ENCODE data around the gene DHX35. TPM values are rescaled to one million over a fixed set of nuclear protein-coding genes. Genes with fewer than 3 reads are reported as not detected.

Gene DHX35
- polyA plus RNA-seq, 3 donors, result 1.6 to 11.2 (median 2.7) TPM

DNA sequence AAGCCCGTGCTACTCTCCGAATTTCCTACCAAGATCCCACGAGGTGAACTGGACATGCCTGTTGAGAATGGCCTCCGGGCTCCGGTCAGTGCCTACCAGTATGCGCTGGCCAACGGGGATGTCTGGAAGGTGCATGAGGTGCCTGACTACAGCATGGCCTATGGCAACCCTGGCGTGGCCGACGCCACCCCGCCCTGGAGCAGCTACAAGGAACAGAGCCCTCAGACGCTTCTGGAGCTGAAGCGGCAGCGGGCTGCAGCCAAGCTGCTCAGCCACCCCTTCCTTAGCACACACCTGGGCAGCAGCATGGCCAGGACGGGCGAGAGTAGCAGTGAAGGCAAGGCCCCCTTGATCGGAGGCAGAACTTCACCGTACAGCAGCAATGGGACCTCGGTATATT lies 44.0 kb upstream of the DHX35 start:
- no peak overlapping the region for H3K9ac ChIP-seq (ENCODE audit: insufficient read depth, low read length, poor library complexity, severe bottlenecking)
- Mint-ChIP-seq H3K4me3 (no peak overlapping the region), H3K27ac (no peak overlapping the region), H3K36me3 (peaks cover 4 to 45% of the 10 kb centered on the region in 2 donors), H3K9me3 (no peaks in the 10 kb centered on the region), H3K4me1 (no peaks in the 10 kb centered on the region), H3K27me3 (ENCODE audit: low read depth in 3 of 3) (peaks cover 0 to 7% (median 4%) of the 10 kb centered on the region in 3 donors)
- peaks cover 2 to 46% of the 10 kb centered on the region in 2 donors for H3K36me3 ChIP-seq (replicated peaks in 1 of 2; ENCODE audit: control insufficient read depth in 1 of 2, insufficient read depth in 2 of 2, low read length in 2 of 2)
- no peak overlapping the region for H3K4me3 ChIP-seq (replicated peaks in 1 of 3; ENCODE audit: low read depth in 2 of 3, low read length in 3 of 3)
- H3K4me1 ChIP-seq (ENCODE audit: control insufficient read depth in 1 of 2, insufficient read depth in 2 of 2, low read length in 2 of 2), result no peaks in the 10 kb centered on the region
- H3K4me2 ChIP-seq (replicated peaks; ENCODE audit: extremely low read depth, low read length, poor library complexity, severe bottlenecking), result no peak overlapping the region
- 99% methylated on average over 15 of the region's 19 CpGs for WGBS (ENCODE audit: insufficient coverage)
- H3K79me2 ChIP-seq (ENCODE audit: insufficient read depth, low read length), result no peaks in the 10 kb centered on the region
- intact Hi-C loops (cut with micrococcal nuclease), result no loop called here
- H3K27ac ChIP-seq (ENCODE audit: low read depth in 1 of 2, low read length in 2 of 2), result no peak overlapping the region
- H3K9me3 ChIP-seq (replicated peaks in 1 of 2; ENCODE audit: control insufficient read depth in 1 of 2, insufficient read depth in 1 of 2, low read length in 2 of 2), result no peaks in the 10 kb centered on the region
- no peak overlapping the region for H2AFZ ChIP-seq (ENCODE audit: insufficient read depth, low read depth, low read length, poor library complexity, severe bottlenecking)
- DNase-seq, result no peak
- H4K20me1 ChIP-seq (ENCODE audit: insufficient read depth, low read length), result no peaks in the 10 kb centered on the region
- TF ChIP-seq, protein P1, sequence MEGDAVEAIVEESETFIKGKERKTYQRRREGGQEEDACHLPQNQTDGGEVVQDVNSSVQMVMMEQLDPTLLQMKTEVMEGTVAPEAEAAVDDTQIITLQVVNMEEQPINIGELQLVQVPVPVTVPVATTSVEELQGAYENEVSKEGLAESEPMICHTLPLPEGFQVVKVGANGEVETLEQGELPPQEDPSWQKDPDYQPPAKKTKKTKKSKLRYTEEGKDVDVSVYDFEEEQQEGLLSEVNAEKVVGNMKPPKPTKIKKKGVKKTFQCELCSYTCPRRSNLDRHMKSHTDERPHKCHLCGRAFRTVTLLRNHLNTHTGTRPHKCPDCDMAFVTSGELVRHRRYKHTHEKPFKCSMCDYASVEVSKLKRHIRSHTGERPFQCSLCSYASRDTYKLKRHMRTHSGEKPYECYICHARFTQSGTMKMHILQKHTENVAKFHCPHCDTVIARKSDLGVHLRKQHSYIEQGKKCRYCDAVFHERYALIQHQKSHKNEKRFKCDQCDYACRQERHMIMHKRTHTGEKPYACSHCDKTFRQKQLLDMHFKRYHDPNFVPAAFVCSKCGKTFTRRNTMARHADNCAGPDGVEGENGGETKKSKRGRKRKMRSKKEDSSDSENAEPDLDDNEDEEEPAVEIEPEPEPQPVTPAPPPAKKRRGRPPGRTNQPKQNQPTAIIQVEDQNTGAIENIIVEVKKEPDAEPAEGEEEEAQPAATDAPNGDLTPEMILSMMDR (IDR thresholded peaks at IDR 0.05), result no peak
- H3K27me3 ChIP-seq (ENCODE audit: control insufficient read depth in 2 of 2, insufficient read depth in 2 of 2, low read length in 2 of 2), result no peaks in the 10 kb centered on the region

DNA sequence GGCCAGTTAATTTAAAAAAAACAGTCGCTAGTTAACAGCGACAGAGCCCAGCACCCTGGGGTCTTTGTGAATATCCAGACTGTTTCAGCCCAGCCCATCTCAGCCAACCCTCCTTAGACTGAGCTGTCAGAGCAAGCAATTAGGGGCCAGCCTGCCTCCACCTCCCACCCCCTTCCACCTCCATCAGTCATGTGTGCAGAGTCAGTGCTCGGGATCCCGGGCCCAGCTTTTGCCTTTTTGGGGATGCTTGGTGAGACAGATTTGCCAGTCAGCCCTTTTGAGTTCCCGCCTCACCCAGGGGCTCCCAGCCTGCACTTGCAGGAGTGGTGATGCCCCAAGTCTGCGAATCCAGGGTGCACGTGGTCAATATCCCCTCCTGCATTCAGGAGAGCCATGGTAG lies 42.5 kb upstream of the DHX35 start:
- H4K20me1 ChIP-seq (ENCODE audit: insufficient read depth, low read length), result no peaks in the 10 kb centered on the region
- H3K9ac ChIP-seq (ENCODE audit: insufficient read depth, low read length, poor library complexity, severe bottlenecking), result no peak overlapping the region
- H3K27me3 ChIP-seq (ENCODE audit: control insufficient read depth in 2 of 2, insufficient read depth in 2 of 2, low read length in 2 of 2), result no peaks in the 10 kb centered on the region
- peaks cover 2 to 35% of the 10 kb centered on the region in 2 donors for H3K36me3 ChIP-seq (replicated peaks in 1 of 2; ENCODE audit: control insufficient read depth in 1 of 2, insufficient read depth in 2 of 2, low read length in 2 of 2)
- TF ChIP-seq, protein P1 (IDR thresholded peaks at IDR 0.05), result no peak
- H3K4me3 Mint-ChIP-seq, result no peak overlapping the region
- H3K4me1 Mint-ChIP-seq, result no peaks in the 10 kb centered on the region
- H3K27ac ChIP-seq (ENCODE audit: low read depth in 1 of 2, low read length in 2 of 2), result no peak overlapping the region
- H3K9me3 Mint-ChIP-seq, result no peaks in the 10 kb centered on the region
- no peak for DNase-seq
- intact Hi-C loops (cut with micrococcal nuclease), result no loop called here
- no peaks in the 10 kb centered on the region for H3K4me1 ChIP-seq (ENCODE audit: control insufficient read depth in 1 of 2, insufficient read depth in 2 of 2, low read length in 2 of 2)
- H3K36me3 Mint-ChIP-seq, result peaks cover 4 to 36% of the 10 kb centered on the region in 2 donors
- no peak overlapping the region for H3K4me3 ChIP-seq (replicated peaks in 1 of 3; ENCODE audit: low read depth in 2 of 3, low read length in 3 of 3)
- no peak overlapping the region for H3K27ac Mint-ChIP-seq
- peaks cover 0 to 7% (median 2%) of the 10 kb centered on the region in 3 donors for H3K27me3 Mint-ChIP-seq (ENCODE audit: low read depth in 3 of 3)
- no peak overlapping the region for H3K4me2 ChIP-seq (replicated peaks; ENCODE audit: extremely low read depth, low read length, poor library complexity, severe bottlenecking)
- no peak overlapping the region for H2AFZ ChIP-seq (ENCODE audit: insufficient read depth, low read depth, low read length, poor library complexity, severe bottlenecking)
- H3K79me2 ChIP-seq (ENCODE audit: insufficient read depth, low read length), result no peaks in the 10 kb centered on the region
- 100% methylated on average over 4 of the region's 7 CpGs for WGBS (ENCODE audit: insufficient coverage)
- no peaks in the 10 kb centered on the region for H3K9me3 ChIP-seq (replicated peaks in 1 of 2; ENCODE audit: control insufficient read depth in 1 of 2, insufficient read depth in 1 of 2, low read length in 2 of 2)

Data from CD14-positive monocyte (primary cell).